H1 (cell line): ENCODE results near the gene PLEK2. TPM values are rescaled to one million over a fixed set of nuclear protein-coding genes. Genes with fewer than 3 reads are reported as not detected.

ENCODE experiments used
- CTCF ChIA-PET: fragments of 300-600 bp; sonication (Branson Sonifier 250); formaldehyde crosslinking; loops from one replicate; lab custom pipeline; 2021; ENCODE audit not compliant: partially characterized antibody; lab: Charles Lee
- POLR2A ChIA-PET: fragments of 300-600 bp; sonication (Branson Sonifier 250); formaldehyde crosslinking; loops from one replicate; lab custom pipeline; 2021; ENCODE audit warnings: inconsistent platforms; ENCODE audit not compliant: partially characterized antibody; lab: Charles Lee
- DNase-seq, 2 experiments: peaks; one replicate each; pipeline versions ENCODE4 v3.0.0 to v3.0.0-alpha.2; 2010 to 2022; ENCODE audit warnings: low spot score in 2 of 2, low read depth in 1 of 2, mixed read lengths in 1 of 2
- FAIRE-seq: peaks from 2 replicates; lab custom pipeline; 2011; peaks lifted over from hg19 to GRCh38; lab: Jason Lieb, UNC
- H2AFZ ChIP-seq: 2 replicates; pipeline ENCODE4 v1.8.1; 2012; ENCODE audit warnings: low read length, inconsistent platforms
- H2AK5ac ChIP-seq: 2 replicates; pipeline ENCODE4 v1.6.1; 2013; ENCODE audit warnings: low read depth, low read length
- H2BK120ac ChIP-seq: replicated peaks from 2 replicates; pipeline ENCODE3; 2013; ENCODE audit warnings: low read depth, low read length, inconsistent platforms
- H2BK12ac ChIP-seq: 2 replicates; pipeline ENCODE4 v1.6.1; 2013; ENCODE audit warnings: low read depth, low read length
- H2BK15ac ChIP-seq: 2 replicates; pipeline ENCODE4 v1.6.1; 2013; ENCODE audit warnings: low read length
- H2BK20ac ChIP-seq: 2 replicates; pipeline ENCODE4 v1.6.1; 2013; ENCODE audit warnings: low read length
- H2BK5ac ChIP-seq: 2 replicates; pipeline ENCODE4 v1.6.1; 2013; ENCODE audit warnings: low read depth, low read length
- H3K14ac ChIP-seq: 2 replicates; pipeline ENCODE4 v1.6.1; 2013; ENCODE audit warnings: inconsistent platforms; ENCODE audit not compliant: insufficient read length
- H3K18ac ChIP-seq: 2 replicates; pipeline ENCODE4 v1.6.1; 2013; ENCODE audit warnings: low read length; ENCODE audit errors: extremely low read depth
- H3K23ac ChIP-seq: 2 replicates; pipeline ENCODE4 v1.6.1; 2013; ENCODE audit warnings: inconsistent platforms; ENCODE audit not compliant: insufficient read length
- H3K23me2 ChIP-seq: 2 replicates; pipeline ENCODE4 v1.6.1; 2013; ENCODE audit warnings: low read depth, low read length
- H3K27ac ChIP-seq: 2 replicates; pipeline ENCODE4 v1.6.1; 2011; ENCODE audit warnings: low read depth, low read length, inconsistent platforms
- H3K27me3 ChIP-seq, 4 experiments: replicated peaks in 1 of 4; 1 replicate in 1 of 4; 2 replicates in 3 of 4; pipeline versions ENCODE4 v1.6.1 to v1.8.1; 2011 to 2013; ENCODE audit warnings: low read length in 3 of 4, mild to moderate bottlenecking in 3 of 4, inconsistent platforms in 2 of 4, mixed read lengths in 2 of 4, moderate library complexity in 1 of 4; ENCODE audit not compliant: control insufficient read depth in 3 of 4, insufficient read depth in 3 of 4; ENCODE audit errors: extremely low read depth in 1 of 4
- H3K36me3 ChIP-seq, 4 experiments: 2 replicates each; pipeline versions ENCODE4 v1.6.1 to v1.8.1; 2011 to 2013; ENCODE audit warnings: mild to moderate bottlenecking in 4 of 4, low read length in 3 of 4, moderate library complexity in 2 of 4, control low read depth in 1 of 4, inconsistent platforms in 1 of 4; ENCODE audit not compliant: insufficient read depth in 4 of 4, control insufficient read depth in 2 of 4
- H3K4ac ChIP-seq: replicated peaks from 2 replicates; pipeline ENCODE3; 2013; ENCODE audit warnings: low read length, low read depth, mixed read lengths, inconsistent platforms; ENCODE audit not compliant: insufficient read length
- H3K4me1 ChIP-seq, 4 experiments: replicated peaks in 1 of 4; 1 replicate in 1 of 4; 2 replicates in 3 of 4; pipeline versions ENCODE4 v1.6.1 to v1.8.1; 2011 to 2013; ENCODE audit warnings: low read length in 3 of 4, inconsistent platforms in 2 of 4, mixed read lengths in 1 of 4; ENCODE audit not compliant: insufficient read depth in 4 of 4, control insufficient read depth in 3 of 4
- H3K4me2 ChIP-seq, 2 experiments: 2 replicates each; pipeline versions ENCODE4 v1.6.1 to v1.8.1; 2011 to 2013; ENCODE audit warnings: low read depth in 2 of 2, low read length in 2 of 2, control low read depth in 1 of 2, inconsistent platforms in 1 of 2, mild to moderate bottlenecking in 1 of 2; ENCODE audit not compliant: insufficient read depth in 1 of 2
- H3K4me3 ChIP-seq, 4 experiments: fragments of 200-600, 300-600 bp in 1 of 4; sonication (generic), shearing (Covaris generic), sonication (Bioruptor Twin) in 1 of 4; 2 replicates each; pipeline versions ENCODE4 v1.5.1 to v1.8.1; 2011 to 2016; ENCODE audit warnings: low read length in 4 of 4, low read depth in 3 of 4, control low read depth in 2 of 4, inconsistent platforms in 2 of 4, mild to moderate bottlenecking in 2 of 4, mixed read lengths in 1 of 4, moderate library complexity in 1 of 4; ENCODE audit not compliant: insufficient read depth in 2 of 4; ENCODE audit errors: extremely low read depth in 1 of 4
- H3K56ac ChIP-seq: replicated peaks from 2 replicates; pipeline ENCODE3; 2013; ENCODE audit warnings: low read depth, mild to moderate bottlenecking, mixed read lengths, low read length, inconsistent platforms; ENCODE audit not compliant: insufficient read length
- H3K79me1 ChIP-seq: 2 replicates; pipeline ENCODE4 v1.6.1; 2013; ENCODE audit warnings: low read depth, low read length, control low read depth
- H3K79me2 ChIP-seq, 2 experiments: 2 replicates each; pipeline versions ENCODE4 v1.6.1 to v1.8.1; 2012 to 2013; ENCODE audit warnings: low read length in 2 of 2, mild to moderate bottlenecking in 2 of 2, inconsistent platforms in 1 of 2; ENCODE audit not compliant: insufficient read depth in 2 of 2, control insufficient read depth in 1 of 2
- H3K9ac ChIP-seq, 4 experiments: replicated peaks in 1 of 4; 1 replicate in 1 of 4; 2 replicates in 3 of 4; pipeline versions ENCODE4 v1.6.1 to v1.8.1; 2011 to 2013; ENCODE audit warnings: low read depth in 3 of 4, low read length in 3 of 4, control low read depth in 2 of 4, mild to moderate bottlenecking in 2 of 4, moderate library complexity in 2 of 4, inconsistent platforms in 1 of 4; ENCODE audit errors: extremely low read depth in 1 of 4
- H3K9me3 ChIP-seq, 2 experiments: 2 replicates each; pipeline versions ENCODE4 v1.6.1 to v1.8.1; 2012 to 2013; ENCODE audit warnings: mild to moderate bottlenecking in 2 of 2, moderate library complexity in 2 of 2, control low read depth in 1 of 2, inconsistent platforms in 1 of 2, low read depth in 1 of 2, low read length in 1 of 2, mixed read lengths in 1 of 2; ENCODE audit not compliant: insufficient read depth in 2 of 2
- H4K20me1 ChIP-seq, 2 experiments: replicated peaks in 1 of 2; 2 replicates each; pipeline versions ENCODE3 to v1.8.1; 2011 to 2013; ENCODE audit warnings: inconsistent platforms in 2 of 2, low read length in 2 of 2, mild to moderate bottlenecking in 1 of 2; ENCODE audit not compliant: insufficient read depth in 2 of 2, control insufficient read depth in 1 of 2
- H4K5ac ChIP-seq: 2 replicates; pipeline ENCODE4 v1.6.1; 2013; ENCODE audit warnings: low read length, low read depth, mixed read lengths, inconsistent platforms; ENCODE audit not compliant: insufficient read length
- H4K8ac ChIP-seq: 2 replicates; pipeline ENCODE4 v1.8.0; 2013; ENCODE audit warnings: mild to moderate bottlenecking, moderate library complexity, low read length, inconsistent platforms; ENCODE audit not compliant: insufficient read depth; ENCODE audit errors: extremely low read depth
- H4K91ac ChIP-seq: replicated peaks from 2 replicates; pipeline ENCODE3; 2013; ENCODE audit warnings: low read length, mixed read lengths, inconsistent platforms; ENCODE audit not compliant: insufficient read length
- ASH2L ChIP-seq: fragments of 200-600, 300-600 bp; sonication (generic); IDR thresholded peaks from one replicate; pipeline ENCODE4 v1.7.1; 2017; ENCODE audit warnings: low read length
- ATF2 ChIP-seq: IDR thresholded peaks from 2 replicates; pipeline ENCODE4 v1.6.1; 2012; ENCODE audit warnings: low read length, inconsistent platforms
- JUND ChIP-seq: IDR thresholded peaks from 2 replicates; pipeline ENCODE4 v1.6.1; 2011; ENCODE audit warnings: mild to moderate bottlenecking, improper control_type of control experiment, low read length
- RAD21 ChIP-seq, 2 experiments: IDR thresholded peaks in 1 of 2; conservative IDR thresholded peaks in 1 of 2; 2 replicates each; pipeline ENCODE4 v1.6.1; 2011; ENCODE audit warnings: low read depth in 2 of 2, low read length in 2 of 2, improper control_type of control experiment in 1 of 2, inconsistent platforms in 1 of 2, mild to moderate bottlenecking in 1 of 2, moderate library complexity in 1 of 2
- SAP30 ChIP-seq: fragments of 300-600 bp; sonication (generic); IDR thresholded peaks from 2 replicates; pipeline ENCODE4 v1.7.1; 2012; ENCODE audit warnings: low read length, moderate library complexity, mild to moderate bottlenecking, inconsistent platforms; ENCODE audit not compliant: insufficient read depth, insufficient replicate concordance
- SIX5 ChIP-seq: IDR thresholded peaks from 2 replicates; pipeline ENCODE4 v1.6.1; 2011; ENCODE audit warnings: mild to moderate bottlenecking, low read depth, low read length
- SP1 ChIP-seq: IDR thresholded peaks from 2 replicates; pipeline ENCODE4 v1.6.1; 2011; ENCODE audit warnings: low read depth, low read length
- TAF1 ChIP-seq: IDR thresholded peaks from 2 replicates; pipeline ENCODE4 v1.6.1; 2011; ENCODE audit warnings: mild to moderate bottlenecking, low read depth, low read length
- TBP ChIP-seq: IDR thresholded peaks from 2 replicates; pipeline ENCODE4 v1.6.1; 2011; ENCODE audit warnings: low read depth, low read length, improper control_type of control experiment
- WGBS, 2 experiments: shearing (Covaris generic) in 1 of 2; methylation state at CpG; one replicate each; pipeline versions ENCODE4 v1.1.6 to v1.1.7; 2013 to 2015; ENCODE audit warnings: low lambda C conversion rate in 2 of 2, mixed read lengths in 2 of 2, inconsistent platforms in 1 of 2, low coverage in 1 of 2, missing lambda C conversion rate in 1 of 2; ENCODE audit not compliant: insufficient replicate concordance in 2 of 2, insufficient coverage in 1 of 2, insufficient read length in 1 of 2; ENCODE audit errors: extremely low coverage in 1 of 2, missing lambda C conversion rate in 1 of 2; 5-methylcytosine and 5-hydroxymethylcytosine counted together
- polyA plus RNA-seq, 7 experiments: library from polyadenylated mRNA; depleted of rRNA in 3 of 7; stranded (reverse) in 5 of 7; unstranded in 2 of 7; fragments of >200 nt in 5 of 7; fragments of 200-250 nt in 2 of 7; gene quantifications; 1 replicate in 5 of 7; 2 replicates in 1 of 7; 4 replicates in 1 of 7; pipeline versions ENCODE4 v1.2.1 to v1.2.3, GENCODE V29; 2011 to 2013; ENCODE audit warnings: missing spikeins in 2 of 7, mixed read lengths in 2 of 7
- total RNA-seq: library from RNA; stranded (reverse); fragmentation: NEBNext Ultra II Directional; extraction: Animal tissue kit (Norgen Biotek cat#: 25700); gene quantifications from 2 replicates; pipeline ENCODE4 v1.2.1, GENCODE V29; 2021

The PLEK2 gene
- total and polyA plus RNA-seq, 2 of the 8 experiments (the other 6 are each of a cell fraction or from before 2014, with no cell fraction given) = 0.41 to 2.1 TPM

DNA sequence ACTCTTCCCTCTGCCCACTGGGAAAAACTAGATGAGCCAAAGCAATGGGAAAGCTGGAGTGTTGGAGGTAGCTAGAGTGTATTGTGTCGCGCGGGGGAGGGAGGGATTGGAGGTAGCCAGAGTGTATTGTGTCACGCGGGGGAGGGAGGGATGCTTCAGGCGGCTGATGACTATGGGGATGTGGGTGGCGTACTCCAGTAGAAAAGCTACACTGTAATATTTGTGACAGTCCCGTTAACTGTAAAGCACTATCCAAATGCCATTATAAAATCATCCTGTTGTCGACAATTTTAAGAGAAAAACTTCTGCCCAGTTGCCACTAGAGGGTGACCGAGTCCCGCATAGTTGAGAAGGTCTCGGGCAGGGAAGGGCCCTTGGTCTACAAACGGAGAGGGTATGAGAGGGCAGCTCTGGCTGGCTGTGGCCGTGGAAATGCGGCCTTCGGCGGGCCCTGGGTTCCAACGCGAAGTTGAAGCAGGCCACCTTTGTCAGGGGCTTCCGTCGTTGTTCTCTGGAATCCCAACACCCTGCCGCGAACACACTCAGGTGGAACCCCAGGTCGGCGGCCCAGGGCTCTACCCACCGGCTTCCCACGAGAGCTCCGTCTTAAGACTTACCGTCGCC lies 15.1 kb upstream of the PLEK2 start:
- Histone ChIP-seq H2BK5ac (no peak overlapping the region), H3K36me3 (no peaks in the 10 kb centered on the region), H4K8ac (peak overlapping the region; percentile 51; the same call in 1 of the 2 replicates), H4K5ac (no peak overlapping the region), H2BK20ac (no peak overlapping the region), H3K56ac (no peak overlapping the region), H3K23me2 (no peaks in the 10 kb centered on the region), H3K14ac (no peak overlapping the region), H3K27me3 (no peaks in the 10 kb centered on the region), H3K79me2 (no peaks in the 10 kb centered on the region), H3K4me3 (peak overlapping the region in 1 of 4 experiments; percentile 20; a peak in 1 of 8 replicates), H3K9me3 (no peaks in the 10 kb centered on the region), H2AFZ (peak overlapping the region; percentile 55), H4K91ac (no peak overlapping the region), H3K9ac (no peak overlapping the region), H3K18ac (no peak overlapping the region), H2BK12ac (no peak overlapping the region), H3K27ac (no peak overlapping the region), H2BK120ac (no peak overlapping the region), H3K79me1 (no peaks in the 10 kb centered on the region), H2BK15ac (no peak overlapping the region), H2AK5ac (no peak overlapping the region), H3K4me1 (peaks cover 0 to 7% (median 2%) of the 10 kb centered on the region in 4 experiments; a peak in 3 of 7 replicates), H3K4ac (no peak overlapping the region), H3K23ac (no peak overlapping the region), H4K20me1 (no peaks in the 10 kb centered on the region), H3K4me2 (peak overlapping the region in 1 of 2 experiments; percentile 44; a peak in 2 of 4 replicates)
- POLR2A ChIA-PET = interaction anchor here (0.8 to 2.1 kb wide), 6 partner anchors 9 to 144 kb away, joined by 3 to 7 read pairs (median 4); no protein-coding TSS in a partner anchor
- CTCF ChIA-PET = interaction anchor here (0.6 to 21.6 kb wide), 60 partner anchors 9 to 387 kb away, joined by 3 to 446 read pairs (median 7); partner anchors contain the start of genes ATP6V1D, EIF2S1, PIGH and PLEK2
- DNase-seq (peak; percentile 70 to 82), FAIRE-seq (peak; percentile 32)
- WGBS, 2 experiments = 38% methylated on average over 30 of the region's 30 CpGs; no CpG with 5 or more reads in 1 of the 2 experiments
- TF ChIP-seq SIX5 (no peak), JUND (peak; percentile 21; the same call in 1 of the 2 replicates), ASH2L (no peak), SP1 (0 out of 2 replicates have a peak, but pooled peaks have one; percentile 6), ATF2 (no peak), SAP30 (no peak), TBP (peak; percentile 93), RAD21 (IDR thresholded peaks at IDR 0.05 in 1 of 2, conservative IDR thresholded peaks at IDR 0.05 in 1 of 2; ENCODE audit: low read depth in 2 of 2, low read length in 2 of 2) (peak; percentile 92 to 96), TAF1 (0 out of 2 replicates have a peak, but pooled peaks have one; percentile 32)
